HCT116 (cell line): ENCODE measurements around the gene PDE4D. TPM values are rescaled to one million over a fixed set of nuclear protein-coding genes. Genes with fewer than 3 reads are reported as not detected.

Source experiments
- ATAC-seq: fragments of 200-7000 bp; cut with Tn5 transposase; 2 replicates; pipeline ENCODE4 v1.9.1; 2020; ENCODE audit warnings: mild to moderate bottlenecking, moderate library complexity
- BruUV-seq: library from RNA; stranded (reverse); fragments of 400-500 nt; replicated peaks from 2 replicates; lab custom pipeline; 2021; lab: Mats Ljungman, UMichigan
- CTCF ChIA-PET: fragments of 300-600 bp; sonication (Branson Sonifier 250); formaldehyde crosslinking; loops from one replicate; lab custom pipeline; 2021; ENCODE audit warnings: antibody characterized with exemption; lab: Charles Lee
- POLR2A ChIA-PET: fragments of 300-600, 350-600 bp; sonication (Branson Sonifier 250); formaldehyde crosslinking; loops from one replicate; lab custom pipeline; 2021; ENCODE audit warnings: antibody characterized with exemption; lab: Charles Lee
- RAD21 ChIA-PET, 2 experiments: fragments of 300-600 bp; sonication (Branson Sonifier 250); formaldehyde crosslinking; loops; one replicate each; lab custom pipeline; 2023; ENCODE audit warnings: low total read pairs in 2 of 2; ENCODE audit not compliant: uncharacterized antibody in 2 of 2, unreplicated experiment in 2 of 2, low non-redundant PET in 1 of 2; lab: Charles Lee
- DNase-seq: peaks from one replicate; pipeline ENCODE4 v3.0.0-alpha.2; 2010; ENCODE audit warnings: low read depth, low spot score
- H2AFZ ChIP-seq: fragments of 200-600 bp; shearing (Covaris generic), sonication (generic); 2 replicates; pipeline ENCODE4 v1.6.1; 2017; ENCODE audit warnings: low read depth, mixed run types, mixed read lengths, antibody characterized with exemption, low read length; ENCODE audit not compliant: poor library complexity, severe bottlenecking
- H3K27ac ChIP-seq: 2 replicates; pipeline ENCODE4 v1.5.1; 2012; ENCODE audit warnings: low read depth, low read length
- H3K27me3 ChIP-seq: fragments of 200-600 bp; sonication (generic); 2 replicates; pipeline ENCODE4 v1.6.1; 2016; ENCODE audit warnings: mixed run types, low read length, mixed read lengths; ENCODE audit not compliant: insufficient read depth
- H3K36me3 ChIP-seq, 2 experiments: fragments of 200-500 bp in 1 of 2; fragments of 200-600 bp in 1 of 2; sonication (Bioruptor generic) in 1 of 2; sonication (generic) in 1 of 2; 2 replicates each; pipeline versions ENCODE4 v1.5.1 to v1.6.1; 2014 to 2016; ENCODE audit warnings: low read length in 2 of 2, inconsistent platforms in 1 of 2, mixed read lengths in 1 of 2, mixed run types in 1 of 2; ENCODE audit not compliant: insufficient read depth in 2 of 2, control insufficient read depth in 1 of 2
- H3K4me1 ChIP-seq, 2 experiments: fragments of 200-600 bp in 1 of 2; sonication (generic) in 1 of 2; 2 replicates each; pipeline versions ENCODE4 v1.5.1 to v1.6.1; 2012 to 2017; ENCODE audit warnings: low read length in 2 of 2, inconsistent platforms in 1 of 2, mild to moderate bottlenecking in 1 of 2, mixed read lengths in 1 of 2, mixed run types in 1 of 2, moderate library complexity in 1 of 2; ENCODE audit not compliant: insufficient read depth in 2 of 2, control insufficient read depth in 1 of 2
- H3K4me2 ChIP-seq: fragments of 200-600 bp; sonication (generic); 2 replicates; pipeline ENCODE4 v1.6.1; 2017; ENCODE audit warnings: mixed run types, low read length, mixed read lengths
- H3K4me3 ChIP-seq, 2 experiments: fragments of 200-600 bp in 1 of 2; sonication (generic) in 1 of 2; replicated peaks in 1 of 2; 2 replicates each; pipeline ENCODE4 v1.5.1; 2011 to 2016; ENCODE audit warnings: low read length in 2 of 2, control low read depth in 1 of 2, low read depth in 1 of 2, mild to moderate bottlenecking in 1 of 2, mixed read lengths in 1 of 2, mixed run types in 1 of 2
- H3K79me2 ChIP-seq: fragments of 200-600 bp; sonication (generic); 2 replicates; pipeline ENCODE4 v1.6.1; 2017; ENCODE audit warnings: mild to moderate bottlenecking, mixed run types, low read length, moderate library complexity, mixed read lengths; ENCODE audit not compliant: insufficient read depth
- H3K9ac ChIP-seq: fragments of 200-600 bp; sonication (generic); 2 replicates; pipeline ENCODE4 v1.6.1; 2016; ENCODE audit warnings: low read length, mixed read lengths
- H3K9me2 ChIP-seq: fragments of 200-600 bp; sonication (generic), shearing (Covaris generic); 2 replicates; pipeline ENCODE4 v1.6.1; 2017; ENCODE audit warnings: mixed run types, mild to moderate bottlenecking, moderate library complexity; ENCODE audit not compliant: insufficient read depth
- H3K9me3 ChIP-seq, 2 experiments: fragments of 200-500 bp in 1 of 2; fragments of 200-600 bp in 1 of 2; sonication (Bioruptor generic) in 1 of 2; sonication (generic) in 1 of 2; 2 replicates each; pipeline ENCODE4 v1.6.1; 2014 to 2017; ENCODE audit warnings: low read length in 2 of 2, mixed read lengths in 2 of 2, inconsistent platforms in 1 of 2, low read depth in 1 of 2, mild to moderate bottlenecking in 1 of 2, mixed run types in 1 of 2, moderate library complexity in 1 of 2; ENCODE audit not compliant: control insufficient read depth in 1 of 2, insufficient read depth in 1 of 2
- H4K20me1 ChIP-seq: fragments of 200-600 bp; sonication (generic), shearing (Covaris generic); 2 replicates; pipeline ENCODE4 v1.6.1; 2017; ENCODE audit warnings: mixed run types, mild to moderate bottlenecking, moderate library complexity; ENCODE audit not compliant: insufficient read depth
- ATF3 ChIP-seq: IDR thresholded peaks from 2 replicates; pipeline ENCODE4 v1.6.1; 2012
- ELF1 ChIP-seq: IDR thresholded peaks from 2 replicates; pipeline ENCODE4 v1.6.1; 2012; ENCODE audit warnings: low read depth, borderline replicate concordance
- EZH2 ChIP-seq: fragments of 200-600 bp; sonication (generic); IDR thresholded peaks from 2 replicates; pipeline ENCODE4 v1.6.1; 2017; ENCODE audit warnings: antibody characterized with exemption, mixed run types
- FOSL1 ChIP-seq: IDR thresholded peaks from 2 replicates; pipeline ENCODE4 v1.6.1; 2012; ENCODE audit warnings: low read depth
- JUND ChIP-seq: IDR thresholded peaks from 2 replicates; pipeline ENCODE4 v1.6.1; 2012
- POLR2A ChIP-seq: IDR thresholded peaks from 2 replicates; pipeline ENCODE4 v1.7.0; 2011; ENCODE audit warnings: borderline replicate concordance; ENCODE audit not compliant: insufficient read depth, insufficient read length; ENCODE audit errors: extremely low read depth
- REST ChIP-seq: IDR thresholded peaks from 2 replicates; pipeline ENCODE4 v1.6.1; 2012; ENCODE audit warnings: low read depth
- SP1 ChIP-seq: IDR thresholded peaks from 2 replicates; pipeline ENCODE4 v1.6.1; 2012; ENCODE audit warnings: low read depth
- SRF ChIP-seq: IDR thresholded peaks from 2 replicates; pipeline ENCODE4 v1.6.1; 2012; ENCODE audit warnings: low read depth
- TCF7L2 ChIP-seq: IDR thresholded peaks from 2 replicates; pipeline ENCODE4 v1.7.0; 2011; ENCODE audit warnings: borderline replicate concordance, inconsistent platforms; ENCODE audit not compliant: insufficient read depth, insufficient read length; ENCODE audit errors: extremely low read depth
- YY1 ChIP-seq: IDR thresholded peaks from 2 replicates; pipeline ENCODE4 v1.6.1; 2011; ENCODE audit warnings: low read length, low read depth, moderate library complexity, mild to moderate bottlenecking; ENCODE audit not compliant: insufficient replicate concordance; ENCODE audit errors: extremely low read depth
- ZBTB33 ChIP-seq: IDR thresholded peaks from 2 replicates; pipeline ENCODE4 v1.6.1; 2011; ENCODE audit warnings: mild to moderate bottlenecking, low read length, moderate library complexity; ENCODE audit not compliant: insufficient replicate concordance; ENCODE audit errors: extremely low read depth
- ZFX ChIP-seq: fragments of 450-650 bp; IDR thresholded peaks from 2 replicates; pipeline ENCODE4 v1.6.1; 2017
- ZNF274 ChIP-seq: fragments of 200-500 bp; sonication (Bioruptor generic); IDR thresholded peaks from 2 replicates; pipeline ENCODE4 v1.6.1; 2014; ENCODE audit warnings: mild to moderate bottlenecking, low read depth, low read length, inconsistent platforms
- intact Hi-C: fragments of 100-400 bp; cut with micrococcal nuclease; formaldehyde crosslinking; loops from 2 replicates; pipeline ENCODE4 v1.10.0; 2022
- total RNA-seq: library from RNA; stranded (reverse); gene quantifications from one replicate; pipeline ENCODE4 v1.2.1, GENCODE V29; 2021; ENCODE audit not compliant: unreplicated experiment

Gene PDE4D
- total RNA-seq, 1 experiment from 2014 or later: 1.1 TPM

- RAD21 ChIA-PET: no interaction called here
- POLR2A ChIA-PET: no interaction called here
- H3K9me2 ChIP-seq: no peaks in the 10 kb centered on the region
Measured at GRCh38 chr5:59390989-59391388, 502.5 kb downstream of the PDE4D start.

More at GRCh38 chr5:59390989-59391388, 502.5 kb downstream of the PDE4D start:
- no peak overlapping the region for H2AFZ ChIP-seq
- H3K27ac ChIP-seq: no peak overlapping the region
- no peak for DNase-seq
- CTCF ChIA-PET: interaction anchor here (0.8 to 3.1 kb wide), 7 partner anchors 10 to 409 kb away, joined by 3 to 13 read pairs (median 4); no protein-coding TSS in a partner anchor
- ATAC-seq: no peak
- no peak overlapping the region for H3K9ac ChIP-seq
- H3K4me3 ChIP-seq: no peak overlapping the region
- no peaks in the 10 kb centered on the region for H3K36me3 ChIP-seq
- H3K4me1 ChIP-seq: no peaks in the 10 kb centered on the region
- no peak overlapping the region for H3K4me2 ChIP-seq
- no TSS peak for BruUV-seq
- H3K79me2 ChIP-seq: no peaks in the 10 kb centered on the region
- H3K9me3 ChIP-seq: no peaks in the 10 kb centered on the region
- no peaks in the 10 kb centered on the region for H4K20me1 ChIP-seq
- peaks cover 5% of the 10 kb centered on the region; the same call in 1 of the 2 replicates for H3K27me3 ChIP-seq
- TF ChIP-seq YY1 (no peak), REST (no peak), EZH2 (no peak), JUND (no peak), FOSL1 (no peak), ZBTB33 (no peak), ELF1 (no peak), ATF3 (no peak), TCF7L2 (no peak), ZNF274 (no peak), SRF (no peak), SP1 (no peak), ZFX (no peak), POLR2A (no peak)
- intact Hi-C loops: loop anchor here (2.0 to 5.0 kb wide), 4 partner anchors 106 to 410 kb away; no protein-coding TSS in a partner anchor
